ENCODE data around the gene GRIP2.

The GRIP2 gene

GRCh38 chr3:14539742-14540491, at the start of gene GRIP2:
GRIP2 (minus strand) TSS chr3:14540342; CDS start chr3:14540308, 34 bp downstream.
- Histone ChIP-seq H3K9ac (ENCODE audit: insufficient read length, low read depth) (no peak within 1 kb of the TSS), H3K27me3 (ENCODE audit: insufficient read depth, insufficient read length) (no peaks in the 10 kb centered on the region), H3K36me3 (ENCODE audit: insufficient read depth, insufficient read length, low read length) (no peaks in the 10 kb centered on the region), H3K4me1 (ENCODE audit: insufficient read depth, insufficient read length) (peaks cover 35% of the 10 kb centered on the region), H3K9me3 (ENCODE audit: insufficient read depth, low read length) (no peaks in the 10 kb centered on the region), H3K4me3 (ENCODE audit: insufficient read length, low read depth) (no peak within 1 kb of the TSS)
- no peak for DNase-seq (ENCODE audit: low read depth, low spot score)
- TF ChIP-seq YY1 (IDR thresholded peaks at IDR 0.05; ENCODE audit: insufficient read depth, insufficient read length), result no peak
- no peak for TF ChIP-seq SUZ12 (IDR thresholded peaks at IDR 0.05; ENCODE audit: extremely low read depth, insufficient read depth, insufficient read length)
- no peak for TF ChIP-seq ZNF274 (IDR thresholded peaks at IDR 0.05; ENCODE audit: low read depth, low read length)

- Histone ChIP-seq H3K4me3 (ENCODE audit: insufficient read length, low read depth) (no peak overlapping the region), H3K9ac (ENCODE audit: insufficient read length, low read depth) (no peak overlapping the region), H3K27me3 (ENCODE audit: insufficient read depth, insufficient read length) (peaks cover 2% of the 10 kb centered on the region), H3K4me1 (ENCODE audit: insufficient read depth, insufficient read length) (peaks cover 5% of the 10 kb centered on the region), H3K36me3 (ENCODE audit: insufficient read depth, insufficient read length, low read length) (no peaks in the 10 kb centered on the region), H3K9me3 (ENCODE audit: insufficient read depth, low read length) (no peaks in the 10 kb centered on the region)
- no peak for TF ChIP-seq YY1 (IDR thresholded peaks at IDR 0.05; ENCODE audit: insufficient read depth, insufficient read length)
- DNase-seq (ENCODE audit: low read depth, low spot score), result no peak
Observed at GRCh38 chr3:14588425-14589112, 48.4 kb upstream of the GRIP2 start.

- peaks cover 2% of the 10 kb centered on the region for H3K27me3 ChIP-seq (ENCODE audit: insufficient read depth, insufficient read length)
Observed at GRCh38 chr3:14587740-14588360, 47.7 kb upstream of the GRIP2 start.

GRCh38 chr3:14586611-14587010, 46.5 kb upstream of the GRIP2 start:
- H3K36me3 ChIP-seq (ENCODE audit: insufficient read depth, insufficient read length, low read length), result no peaks in the 10 kb centered on the region
- H3K4me1 ChIP-seq (ENCODE audit: insufficient read depth, insufficient read length), result peaks cover 3% of the 10 kb centered on the region
- no peak for TF ChIP-seq ZNF274 (IDR thresholded peaks at IDR 0.05; ENCODE audit: low read depth, low read length)
- no peak for TF ChIP-seq YY1 (IDR thresholded peaks at IDR 0.05; ENCODE audit: insufficient read depth, insufficient read length)
- no peak for TF ChIP-seq SUZ12 (IDR thresholded peaks at IDR 0.05; ENCODE audit: extremely low read depth, insufficient read depth, insufficient read length)
- H3K4me3 ChIP-seq (ENCODE audit: insufficient read length, low read depth), result no peak overlapping the region
- no peak for DNase-seq (ENCODE audit: low read depth, low spot score)
- H3K9me3 ChIP-seq (ENCODE audit: insufficient read depth, low read length), result no peaks in the 10 kb centered on the region
- H3K27me3 ChIP-seq (ENCODE audit: insufficient read depth, insufficient read length), result peaks cover 1% of the 10 kb centered on the region
- no peak overlapping the region for H3K9ac ChIP-seq (ENCODE audit: insufficient read length, low read depth)

More at GRCh38 chr3:14587740-14588360, 47.7 kb upstream of the GRIP2 start:
- TF ChIP-seq SUZ12 (IDR thresholded peaks at IDR 0.05; ENCODE audit: extremely low read depth, insufficient read depth, insufficient read length), result no peak
- TF ChIP-seq YY1 (IDR thresholded peaks at IDR 0.05; ENCODE audit: insufficient read depth, insufficient read length), result no peak
- TF ChIP-seq ZNF274 (IDR thresholded peaks at IDR 0.05; ENCODE audit: low read depth, low read length), result no peak
- Histone ChIP-seq H3K9me3 (ENCODE audit: insufficient read depth, low read length) (no peaks in the 10 kb centered on the region), H3K9ac (ENCODE audit: insufficient read length, low read depth) (no peak overlapping the region), H3K4me3 (ENCODE audit: insufficient read length, low read depth) (no peak overlapping the region), H3K36me3 (ENCODE audit: insufficient read depth, insufficient read length, low read length) (no peaks in the 10 kb centered on the region), H3K4me1 (ENCODE audit: insufficient read depth, insufficient read length) (peaks cover 4% of the 10 kb centered on the region)
- DNase-seq (ENCODE audit: low read depth, low spot score), result no peak

- Histone ChIP-seq H3K36me3 (ENCODE audit: insufficient read depth, insufficient read length, low read length) (no peaks in the 10 kb centered on the region), H3K9me3 (ENCODE audit: insufficient read depth, low read length) (no peaks in the 10 kb centered on the region), H3K4me3 (ENCODE audit: insufficient read length, low read depth) (no peak overlapping the region), H3K4me1 (ENCODE audit: insufficient read depth, insufficient read length) (peaks cover 3% of the 10 kb centered on the region), H3K27me3 (ENCODE audit: insufficient read depth, insufficient read length) (no peaks in the 10 kb centered on the region), H3K9ac (ENCODE audit: insufficient read length, low read depth) (no peak overlapping the region)
- no peak for TF ChIP-seq SUZ12 (IDR thresholded peaks at IDR 0.05; ENCODE audit: extremely low read depth, insufficient read depth, insufficient read length)
- no peak for TF ChIP-seq YY1 (IDR thresholded peaks at IDR 0.05; ENCODE audit: insufficient read depth, insufficient read length)
- TF ChIP-seq ZNF274 (IDR thresholded peaks at IDR 0.05; ENCODE audit: low read depth, low read length), result no peak
- no peak for DNase-seq (ENCODE audit: low read depth, low spot score)
Observed at GRCh38 chr3:14583548-14584091, 43.5 kb upstream of the GRIP2 start.

- Histone ChIP-seq H3K4me3 (ENCODE audit: insufficient read length, low read depth) (no peak overlapping the region), H3K4me1 (ENCODE audit: insufficient read depth, insufficient read length) (no peaks in the 10 kb centered on the region), H3K9me3 (ENCODE audit: insufficient read depth, low read length) (no peaks in the 10 kb centered on the region), H3K27me3 (ENCODE audit: insufficient read depth, insufficient read length) (no peaks in the 10 kb centered on the region), H3K9ac (ENCODE audit: insufficient read length, low read depth) (no peak overlapping the region), H3K36me3 (ENCODE audit: insufficient read depth, insufficient read length, low read length) (no peaks in the 10 kb centered on the region)
- no peak for DNase-seq (ENCODE audit: low read depth, low spot score)
- TF ChIP-seq SUZ12 (IDR thresholded peaks at IDR 0.05; ENCODE audit: extremely low read depth, insufficient read depth, insufficient read length), result no peak
- no peak for TF ChIP-seq ZNF274 (IDR thresholded peaks at IDR 0.05; ENCODE audit: low read depth, low read length)
- no peak for TF ChIP-seq YY1 (IDR thresholded peaks at IDR 0.05; ENCODE audit: insufficient read depth, insufficient read length)
Observed at GRCh38 chr3:14582045-14582410, 41.9 kb upstream of the GRIP2 start.
